ENCODE results near the gene KAZN. TPM values are rescaled to one million over a fixed set of nuclear protein-coding genes. Genes with fewer than 3 reads are reported as not detected.
A peak's percentile ranks its signal among the peaks of the same experiment; 100 is the strongest.

KAZN gene
- total and polyA plus RNA-seq, 10 donors, result 20.0 to 245 (median 144) TPM

- Histone ChIP-seq H3K9me3 (peaks cover 0 to 9% (median 2%) of the 10 kb centered on the region in 8 donors), H3K4me1 (no peaks in the 10 kb centered on the region), H3K4me3 (no peak overlapping the region), H3K27ac (no peak overlapping the region), H3K27me3 (replicated peaks in 1 of 7) (peaks cover 0 to 9% (median 0%) of the 10 kb centered on the region in 7 donors), H3K36me3 (no peaks in the 10 kb centered on the region)
- whole genome bisulfite sequencing, 5 donors, result 26 to 36% (median 29%) methylated on average over 12 to 18 of the region's 18 CpGs
- peak; percentile 88 for DNase-seq
- no peak for TF ChIP-seq POLR2A (IDR thresholded peaks at IDR 0.05)
- TF ChIP-seq CTCF (IDR thresholded peaks at IDR 0.05 in 8 of 11, conservative IDR thresholded peaks at IDR 0.05 in 3 of 11), result peak; percentile 69 to 95 (median 88)
- intact Hi-C loops (cut with DNase I; ENCODE audit: low total_unique reads), result loop anchor here (2.0 kb wide), 1 partner anchor 176 kb away; no protein-coding TSS in a partner anchor
Observed at GRCh38 chr1:15128520-15129313, 530.2 kb downstream of the KAZN start.

GRCh38 chr1:15129944-15130343 is 531.5 kb downstream of the KAZN start:
- 81 to 89% (median 82%) methylated on average over 4 of the region's 4 CpGs for WGBS, 5 donors
- DNase-seq, result no peak
- Histone ChIP-seq H3K4me3 (no peak overlapping the region), H3K27ac (no peak overlapping the region), H3K27me3 (replicated peaks in 1 of 7) (peaks cover 0 to 21% (median 0%) of the 10 kb centered on the region in 7 donors), H3K36me3 (no peaks in the 10 kb centered on the region), H3K9me3 (peaks cover 0 to 9% (median 2%) of the 10 kb centered on the region in 8 donors), H3K4me1 (no peaks in the 10 kb centered on the region)
- TF ChIP-seq CTCF (IDR thresholded peaks at IDR 0.05 in 8 of 11, conservative IDR thresholded peaks at IDR 0.05 in 3 of 11) (no peak), POLR2AphosphoS5 (IDR thresholded peaks at IDR 0.05) (no peak), POLR2A (IDR thresholded peaks at IDR 0.05) (no peak)
- intact Hi-C loops (cut with DNase I; ENCODE audit: low total_unique reads), result loop anchor here (2.0 kb wide), 1 partner anchor 175 kb away; no protein-coding TSS in a partner anchor

- DNase-seq, result no peak
- H3K27me3 ChIP-seq (replicated peaks in 1 of 7), result peaks cover 0 to 27% (median 0%) of the 10 kb centered on the region in 7 donors
- WGBS, 5 donors, result 79 to 95% (median 85%) methylated on average over 2 to 3 of the region's 3 CpGs
- no peaks in the 10 kb centered on the region for H3K4me1 ChIP-seq
- TF ChIP-seq CTCF (IDR thresholded peaks at IDR 0.05 in 8 of 11, conservative IDR thresholded peaks at IDR 0.05 in 3 of 11) (no peak), POLR2A (IDR thresholded peaks at IDR 0.05) (no peak), POLR2AphosphoS5 (IDR thresholded peaks at IDR 0.05) (no peak)
- no peaks in the 10 kb centered on the region for H3K36me3 ChIP-seq
- no peak overlapping the region for H3K27ac ChIP-seq
- peaks cover 0 to 9% (median 2%) of the 10 kb centered on the region in 8 donors for H3K9me3 ChIP-seq
- no peak overlapping the region for H3K4me3 ChIP-seq
- intact Hi-C loops (cut with DNase I; ENCODE audit: low total_unique reads), result no loop called here
Observed at GRCh38 chr1:15130607-15131006, 532.1 kb downstream of the KAZN start.

GRCh38 chr1:15132965-15133364 is 534.5 kb downstream of the KAZN start:
- intact Hi-C loops (cut with DNase I; ENCODE audit: low total_unique reads), result no loop called here
- H3K27ac ChIP-seq, result no peak overlapping the region
- H3K36me3 ChIP-seq, result no peaks in the 10 kb centered on the region
- 79 to 92% (median 85%) methylated on average over 2 of the region's 2 CpGs for WGBS, 5 donors
- peaks cover 0 to 9% (median 2%) of the 10 kb centered on the region in 8 donors for H3K9me3 ChIP-seq
- peaks cover 0 to 34% (median 0%) of the 10 kb centered on the region in 7 donors for H3K27me3 ChIP-seq (replicated peaks in 1 of 7)
- no peak overlapping the region for H3K4me3 ChIP-seq
- H3K4me1 ChIP-seq, result peaks cover 0 to 7% (median 0%) of the 10 kb centered on the region in 6 donors
- no peak for TF ChIP-seq CTCF (IDR thresholded peaks at IDR 0.05 in 8 of 11, conservative IDR thresholded peaks at IDR 0.05 in 3 of 11)
- no peak for TF ChIP-seq POLR2A (IDR thresholded peaks at IDR 0.05)
- no peak for TF ChIP-seq POLR2AphosphoS5 (IDR thresholded peaks at IDR 0.05)
- DNase-seq, result no peak
